Skeletal muscle cell (primary cell): ENCODE results near the gene ARHGEF37.
"Not testable (repeated sequence)": the region's sequence is repeated elsewhere in the genome, so short reads cannot be mapped to it uniquely, and the experiment has no call there.

Source experiments
- DNase-seq: peaks from one replicate; pipeline ENCODE4 v3.0.0-alpha.2; 2010; ENCODE audit warnings: low read depth
- H3K4me3 ChIP-seq: 2 replicates; pipeline ENCODE4 v1.5.1; 2011; ENCODE audit warnings: low read depth, mild to moderate bottlenecking, control low read depth, low read length, moderate library complexity

Gene ARHGEF37

GRCh38 chr5:149597618-149598017, 16.3 kb downstream of the ARHGEF37 start:
- DNase-seq = no peak
- no peak overlapping the region for H3K4me3 ChIP-seq

DNA sequence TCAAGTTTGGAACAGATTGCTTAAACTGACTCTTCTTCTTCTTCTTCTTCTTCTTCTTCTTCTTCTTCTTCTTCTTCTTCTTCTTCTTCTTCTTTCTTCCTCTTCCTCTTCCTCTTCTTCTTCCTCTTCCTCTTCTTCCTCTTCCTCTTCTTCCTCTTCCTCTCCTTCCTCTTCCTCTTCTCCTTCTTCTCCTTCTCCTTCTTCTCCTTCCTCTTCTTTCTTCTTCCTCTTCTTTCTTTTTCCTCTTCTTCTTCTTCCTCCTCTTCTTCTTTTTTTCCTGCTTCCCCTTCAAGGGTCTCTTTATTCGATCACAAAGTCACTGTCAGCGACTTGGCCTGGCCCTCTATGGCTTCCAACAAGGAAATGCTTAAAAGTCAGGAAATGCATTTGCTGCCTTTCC, 16.9 kb downstream of the ARHGEF37 start:
- DNase-seq, H3K4me3 ChIP-seq: not testable (repeated sequence)

DNA sequence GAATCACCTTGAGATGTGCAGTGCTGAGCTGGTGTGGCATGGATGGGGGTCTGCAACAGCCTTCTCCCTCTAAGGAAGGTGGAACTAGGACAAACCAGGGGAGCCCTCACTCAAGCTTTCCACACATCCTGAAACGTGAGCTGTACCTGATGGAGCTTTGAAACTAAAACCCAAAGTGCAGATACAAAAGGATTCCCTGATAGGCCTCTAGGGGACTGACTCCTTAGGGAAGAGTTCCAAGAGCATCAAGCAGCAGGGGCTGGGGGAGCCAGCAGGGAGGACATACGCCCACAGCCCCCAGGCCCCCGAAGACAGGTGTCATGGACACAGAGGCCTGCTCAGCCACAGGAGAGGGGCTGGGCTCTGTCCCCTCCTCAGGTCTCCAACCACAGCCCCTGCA, 17.7 kb downstream of the ARHGEF37 start:
- H3K4me3 ChIP-seq = no peak overlapping the region
- DNase-seq = no peak

DNA sequence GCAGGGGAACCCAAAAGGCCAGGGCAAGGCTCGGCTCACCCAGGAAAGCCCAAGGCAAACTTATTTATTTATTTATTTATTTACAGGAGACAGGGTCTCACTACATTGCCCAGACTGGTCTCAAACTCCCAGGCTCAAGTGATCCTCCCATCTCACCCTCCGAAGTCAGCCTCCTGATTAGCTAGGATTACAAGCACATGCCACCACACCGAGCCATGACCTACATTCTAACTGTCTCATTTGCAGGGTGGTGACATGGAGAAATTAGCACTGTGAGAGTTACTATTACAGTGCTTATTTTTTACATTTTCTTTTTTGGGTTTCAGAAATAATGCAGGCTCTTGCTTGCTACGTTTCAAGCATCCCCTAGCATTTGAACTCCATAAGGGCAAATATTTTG, 18.1 kb downstream of the ARHGEF37 start:
- no peak for DNase-seq
- no peak overlapping the region for H3K4me3 ChIP-seq

DNA sequence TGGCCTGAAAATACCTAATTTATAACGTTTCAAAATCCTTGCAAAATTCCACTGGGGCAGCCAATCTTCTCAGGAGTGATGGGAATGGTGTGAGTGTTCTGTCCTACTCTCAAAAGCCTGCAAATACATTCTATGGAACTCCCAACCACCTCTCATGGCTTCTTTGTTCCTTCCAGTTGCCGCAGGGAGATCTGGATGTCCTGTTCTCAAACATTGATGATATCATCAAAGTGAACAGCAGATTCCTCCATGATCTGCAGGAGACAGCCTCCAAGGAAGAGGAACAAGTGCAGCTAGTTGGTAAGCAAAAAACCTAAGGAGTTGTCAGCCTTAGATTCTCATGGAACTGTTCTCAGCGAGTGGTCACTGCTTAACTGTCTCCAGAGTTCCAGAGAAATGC, 19.6 kb downstream of the ARHGEF37 start:
- no peak overlapping the region for H3K4me3 ChIP-seq
- DNase-seq = no peak

- H3K4me3 ChIP-seq = no peak overlapping the region
- no peak for DNase-seq
Observed at GRCh38 chr5:149603210-149603609, 21.9 kb downstream of the ARHGEF37 start.

GRCh38 chr5:149603920-149604319, 22.6 kb downstream of the ARHGEF37 start:
- H3K4me3 ChIP-seq = no peak overlapping the region
- no peak for DNase-seq

DNA sequence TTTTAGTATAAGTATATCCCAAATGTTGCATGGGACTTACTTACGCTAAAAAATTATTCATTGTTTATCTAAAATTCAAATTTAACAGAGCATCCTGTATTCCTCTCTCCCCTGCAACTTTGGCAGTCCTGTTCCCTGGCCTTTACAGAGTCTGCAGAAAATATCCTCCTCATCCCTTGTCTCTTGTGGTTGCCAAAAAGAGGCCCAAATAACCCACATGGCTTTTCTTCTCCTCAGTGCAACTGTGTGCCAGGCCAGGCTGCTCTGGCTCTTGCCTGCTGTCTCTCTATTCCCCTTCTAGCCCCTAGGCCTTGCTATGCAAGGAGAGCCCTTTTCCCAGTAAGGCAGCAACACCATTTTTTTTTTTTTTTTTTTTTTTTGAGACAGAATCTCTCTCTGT, 23.0 kb downstream of the ARHGEF37 start:
- no peak for DNase-seq
- H3K4me3 ChIP-seq = no peak overlapping the region

GRCh38 chr5:149605354-149605997, 24.2 kb downstream of the ARHGEF37 start:
- no peak overlapping the region for H3K4me3 ChIP-seq
- no peak for DNase-seq

- no peak overlapping the region for H3K4me3 ChIP-seq
- peak; percentile 53 for DNase-seq
Observed at GRCh38 chr5:149605998-149606724, 24.9 kb downstream of the ARHGEF37 start.

DNA sequence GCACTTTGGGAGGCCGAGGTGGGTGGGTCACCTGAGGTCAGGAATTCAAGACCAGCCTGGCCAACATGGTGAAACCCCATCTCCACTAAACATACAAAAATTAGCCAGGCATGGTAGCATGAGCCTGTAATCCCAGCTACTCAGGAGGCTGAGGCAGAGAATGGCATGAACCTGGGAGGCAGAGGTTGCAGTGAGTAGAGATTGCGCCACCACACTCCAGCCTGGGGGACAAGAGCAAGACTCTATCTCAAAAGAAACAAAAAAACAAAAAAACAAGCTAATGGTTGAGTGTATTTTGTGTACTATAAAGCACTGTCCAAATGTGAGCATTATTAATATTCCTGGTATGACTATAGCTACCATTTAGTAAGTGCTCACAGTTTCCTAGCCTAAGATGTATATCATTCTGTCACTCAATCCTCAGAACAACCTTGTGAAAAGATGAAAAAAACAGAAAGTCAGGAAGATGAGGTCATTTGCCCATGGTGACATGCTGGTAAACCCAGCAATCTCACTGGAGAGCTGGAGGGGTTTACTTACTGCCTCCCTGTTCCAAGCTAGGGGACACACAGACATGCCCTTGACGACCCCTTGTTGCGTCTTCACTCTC, 27.7 kb downstream of the ARHGEF37 start:
- H3K4me3 ChIP-seq = no peak overlapping the region
- no peak for DNase-seq

- no peak for DNase-seq
- no peak overlapping the region for H3K4me3 ChIP-seq
Observed at GRCh38 chr5:149609640-149610219, 28.4 kb downstream of the ARHGEF37 start.

DNA sequence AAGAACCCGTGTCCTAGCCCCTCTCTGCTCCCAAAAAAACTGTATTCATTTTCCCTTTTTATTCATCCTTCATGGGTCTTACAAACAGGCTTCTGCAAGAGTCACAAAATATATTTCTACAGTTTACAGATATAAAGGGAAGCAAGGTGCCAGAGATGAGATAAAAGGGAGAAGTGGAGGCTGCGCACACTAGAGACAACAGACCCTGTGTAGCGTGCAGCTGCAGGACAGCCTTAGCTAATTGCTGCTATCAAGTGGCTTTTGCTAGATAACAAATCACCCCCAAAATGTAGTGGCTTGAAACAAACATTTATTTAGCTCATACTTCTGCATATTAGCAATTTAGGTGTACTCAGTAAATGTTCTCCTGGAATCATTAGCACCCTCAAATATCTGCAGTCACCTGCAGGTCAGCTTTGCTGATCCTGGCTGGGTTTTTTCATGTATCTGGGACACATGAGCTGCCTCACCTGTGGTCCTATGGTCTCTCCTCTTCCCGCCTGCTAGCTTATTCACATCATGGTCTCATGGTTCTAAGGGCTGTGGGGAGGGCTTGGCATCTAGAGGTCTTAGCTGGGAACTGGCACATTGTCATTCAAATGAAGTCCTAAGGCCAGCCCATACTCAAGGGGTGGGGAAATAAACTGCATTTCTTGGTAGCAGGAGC, 29.4 kb downstream of the ARHGEF37 start:
- no peak for DNase-seq
- H3K4me3 ChIP-seq = no peak overlapping the region

- DNase-seq = peak; percentile 65
- H3K4me3 ChIP-seq = no peak overlapping the region
Observed at GRCh38 chr5:149611326-149611725, 30.0 kb downstream of the ARHGEF37 start.

DNA sequence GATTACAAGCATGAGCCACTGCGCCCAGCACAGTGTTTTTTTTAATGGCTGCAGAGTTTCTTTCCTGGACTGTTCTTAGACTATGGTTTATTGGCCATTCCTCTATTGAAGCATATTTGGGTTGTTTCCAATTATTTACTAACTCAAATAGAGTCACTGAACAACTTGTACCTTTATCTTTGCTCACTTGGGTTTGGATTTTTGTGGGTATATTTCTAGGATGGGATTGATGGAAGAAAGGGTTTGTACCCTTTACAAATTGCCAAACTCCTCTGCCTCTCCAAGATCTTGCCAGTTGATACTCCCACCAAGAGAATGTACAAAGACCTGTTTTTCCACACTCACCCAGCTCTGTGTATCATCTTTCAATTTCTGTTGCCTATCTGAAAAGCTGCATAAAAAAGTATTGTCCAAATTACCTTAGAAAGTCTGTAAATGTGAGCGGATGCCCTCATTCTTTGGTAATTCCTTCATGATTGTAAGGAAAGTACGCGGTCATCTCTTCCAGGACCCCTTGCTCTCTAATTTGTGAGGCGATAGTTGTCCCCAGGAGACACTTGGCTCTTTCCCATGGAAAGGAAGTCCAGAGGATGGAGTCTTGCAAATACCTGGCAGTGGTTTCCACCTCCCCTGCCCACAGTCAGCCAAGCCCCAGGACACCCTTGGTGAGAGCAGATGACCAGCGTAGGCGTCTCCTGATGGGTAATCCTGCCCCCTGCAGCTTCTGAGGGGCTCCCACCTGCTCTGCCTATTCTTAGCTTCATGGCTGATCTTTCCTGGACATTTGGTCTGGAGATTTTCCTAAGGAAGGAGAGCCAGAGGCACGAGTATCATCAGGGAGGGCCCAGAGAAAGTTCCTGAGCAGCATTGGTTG, 33.0 kb downstream of the ARHGEF37 start:
- no peak for DNase-seq
- H3K4me3 ChIP-seq = no peak overlapping the region

DNA sequence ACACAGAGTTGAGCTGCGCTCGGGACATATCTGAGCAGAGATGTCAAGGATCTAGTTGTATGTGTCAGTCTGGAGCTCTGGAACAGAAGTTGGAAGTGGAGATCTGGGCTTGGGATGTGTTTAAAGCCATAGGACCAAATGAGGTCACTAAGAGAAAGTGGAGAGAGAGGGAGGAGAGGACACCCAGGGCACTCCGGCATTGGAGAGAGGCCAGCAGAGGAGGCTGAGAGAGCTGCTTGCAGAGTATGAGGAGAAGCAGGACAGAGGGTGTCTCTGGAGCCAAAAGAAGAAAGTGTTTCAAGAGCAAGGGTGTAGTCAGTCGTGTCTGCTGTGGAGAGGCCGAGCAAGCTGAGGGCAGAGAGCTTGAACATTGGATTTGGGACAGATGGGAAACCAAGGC, 34.7 kb downstream of the ARHGEF37 start:
- DNase-seq = no peak
- no peak overlapping the region for H3K4me3 ChIP-seq

DNA sequence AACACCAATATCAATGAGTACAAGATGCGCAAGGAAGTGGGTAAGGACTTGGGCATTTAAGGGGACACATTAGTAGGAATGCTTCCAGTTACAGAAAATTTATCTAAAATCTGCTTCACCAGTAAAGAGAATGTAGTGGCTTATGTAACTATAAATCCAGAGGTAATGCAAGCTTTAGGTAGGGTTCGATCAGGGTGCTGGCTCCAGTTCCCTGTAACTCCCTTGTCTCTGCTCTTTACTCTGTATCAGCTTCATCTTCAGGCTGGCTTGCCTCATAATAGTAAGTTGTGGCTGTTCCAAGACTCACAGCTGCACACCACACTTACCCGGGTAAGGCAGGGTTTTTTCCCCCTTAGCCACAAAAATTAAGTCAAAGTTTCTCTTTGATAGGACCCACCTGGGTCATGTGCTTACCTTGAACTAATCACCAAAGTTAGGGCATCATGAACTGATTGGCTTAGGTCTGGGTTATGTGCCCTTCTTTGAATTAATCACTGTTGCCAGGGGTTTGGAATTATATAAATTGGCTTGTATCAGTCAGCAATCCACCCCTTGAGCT, 35.5 kb downstream of the ARHGEF37 start:
- DNase-seq = no peak
- no peak overlapping the region for H3K4me3 ChIP-seq

DNA sequence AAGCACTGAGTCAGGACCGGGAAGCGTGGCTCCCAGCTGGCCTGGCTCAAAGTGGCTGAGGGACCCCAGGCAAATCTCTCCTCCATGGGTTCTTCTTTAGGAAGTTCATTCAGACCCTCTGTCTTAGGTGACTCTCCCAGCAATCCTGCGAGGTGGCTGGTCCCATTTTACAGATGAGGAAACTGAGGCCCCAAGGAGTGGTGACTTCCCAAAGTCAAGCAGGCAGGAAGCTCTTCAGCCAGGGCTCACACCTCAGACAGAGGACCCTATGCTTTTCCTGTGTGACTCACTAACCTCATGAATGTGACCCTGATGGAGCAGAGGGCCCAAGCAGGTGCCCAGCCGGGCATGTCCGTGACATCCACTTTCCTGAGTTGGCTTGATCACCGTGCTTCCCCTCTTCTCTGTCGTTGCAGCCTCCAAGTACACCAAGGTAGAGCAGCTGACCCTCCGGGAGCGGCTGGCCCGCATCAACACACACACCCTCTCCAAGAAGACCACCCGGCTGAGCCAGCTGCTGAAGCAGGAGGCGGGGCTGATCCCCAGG, 36.5 kb downstream of the ARHGEF37 start:
- H3K4me3 ChIP-seq = no peak overlapping the region
- no peak for DNase-seq
